Loucy (cell line): ENCODE results near the gene WDR5.

ENCODE experiments used
- CTCF ChIP-seq: fragments of 200-600 bp; sonication (generic); conservative IDR thresholded peaks from 2 replicates; pipeline ENCODE4 v1.5.1; 2014; ENCODE audit warnings: mild to moderate bottlenecking, antibody characterized with exemption, low read length
- EZH2phosphoT487 ChIP-seq: fragments of 200-600 bp; IDR thresholded peaks from 2 replicates; pipeline ENCODE4 v1.6.1; 2018; ENCODE audit warnings: antibody characterized with exemption, mild to moderate bottlenecking, moderate library complexity, borderline replicate concordance

- no peak for TF ChIP-seq CTCF
- no peak for TF ChIP-seq EZH2phosphoT487
Measured at GRCh38 chr9:134208310-134208841, 72.5 kb downstream of the WDR5 start.
